HepG2 (cell line): ENCODE data around the gene GFPT1. TPM values are rescaled to one million over a fixed set of nuclear protein-coding genes. Genes with fewer than 3 reads are reported as not detected.

ENCODE experiments used
- CBX5 ChIP-seq: sonication (generic); formaldehyde crosslinking; IDR thresholded peaks from 2 replicates; pipeline ENCODE4 v1.4.0; 2020; ENCODE audit warnings: missing genetic modification reagents, borderline replicate concordance
- CENPT ChIP-seq: sonication (generic); formaldehyde crosslinking; IDR thresholded peaks from 2 replicates; pipeline ENCODE4 v1.8.0; 2022; ENCODE audit warnings: low read depth, mild to moderate bottlenecking, moderate library complexity, missing genetic modification reagents
- CHD4 ChIP-seq: fragments of 200-600 bp; sonication (generic); IDR thresholded peaks from 2 replicates; pipeline ENCODE4 v1.7.0; 2017; ENCODE audit warnings: mild to moderate bottlenecking, low read length, borderline replicate concordance
- FOXM1 ChIP-seq: sonication (generic); formaldehyde crosslinking; IDR thresholded peaks from 2 replicates; pipeline ENCODE4 v1.5.0; 2020; ENCODE audit warnings: missing genetic modification reagents
- ISX ChIP-seq: sonication (generic); formaldehyde crosslinking; conservative IDR thresholded peaks from 2 replicates; pipeline ENCODE4 v1.5.0; 2020; ENCODE audit warnings: missing genetic modification reagents
- MEF2D ChIP-seq: sonication (generic); formaldehyde crosslinking; IDR thresholded peaks from 2 replicates; pipeline ENCODE4 v1.5.1; 2020; ENCODE audit warnings: mild to moderate bottlenecking, missing genetic modification reagents
- PHF20 ChIP-seq: sonication (generic); formaldehyde crosslinking; IDR thresholded peaks from 2 replicates; pipeline ENCODE4 v1.5.0; 2020; ENCODE audit warnings: mild to moderate bottlenecking, missing genetic modification reagents
- POGZ ChIP-seq: sonication (generic); formaldehyde crosslinking; IDR thresholded peaks from 2 replicates; pipeline ENCODE4 v1.4.0; 2020; ENCODE audit warnings: mild to moderate bottlenecking, missing genetic modification reagents
- REL ChIP-seq: sonication (generic); formaldehyde crosslinking; conservative IDR thresholded peaks from 2 replicates; pipeline ENCODE4 v1.8.0; 2022; ENCODE audit warnings: mild to moderate bottlenecking, missing genetic modification reagents, moderate library complexity
- ZNF33A ChIP-seq: sonication (generic); formaldehyde crosslinking; IDR thresholded peaks from 2 replicates; pipeline ENCODE4 v1.5.1; 2020; ENCODE audit warnings: missing genetic modification reagents, mild to moderate bottlenecking, moderate library complexity, borderline replicate concordance
- ZNF720 ChIP-seq: sonication (generic); formaldehyde crosslinking; IDR thresholded peaks from 2 replicates; pipeline ENCODE4 v1.4.0; 2020; ENCODE audit warnings: missing genetic modification reagents
- ZNF773 ChIP-seq: sonication (generic); formaldehyde crosslinking; IDR thresholded peaks from 2 replicates; pipeline ENCODE4 v1.4.0; 2020; ENCODE audit warnings: missing genetic modification reagents, borderline replicate concordance
- polyA plus RNA-seq, 8 experiments: library from polyadenylated mRNA; depleted of rRNA in 3 of 8; stranded (reverse) in 7 of 8; unstranded in 1 of 8; fragments of >200 nt; fragmentation: Illumina TruSeq in 4 of 8; extraction: Trizol in 4 of 8; gene quantifications; 2 replicates each; pipeline versions ENCODE4 v1.2.1 to v1.2.3, GENCODE V29; 2011 to 2016; ENCODE audit warnings: low read depth in 4 of 8, missing spikeins in 1 of 8, mixed read lengths in 1 of 8; ENCODE audit not compliant: insufficient read depth in 1 of 8
- total RNA-seq, 5 experiments: library from RNA; depleted of rRNA; stranded (reverse); fragments of >200 nt; fragmentation: Illumina TruSeq; extraction: Trizol; gene quantifications; 2 replicates each; pipeline ENCODE4 v1.2.3, GENCODE V29; 2016; ENCODE audit warnings: low read depth in 1 of 5
- TF ChIP-seq, protein P1 (sequence below): sonication (generic); formaldehyde crosslinking; IDR thresholded peaks from 2 replicates; pipeline ENCODE4 v1.4.0; 2020; ENCODE audit warnings: mild to moderate bottlenecking, low read depth, missing genetic modification reagents
- TF ChIP-seq, protein P2 (sequence below): sonication (generic); formaldehyde crosslinking; IDR thresholded peaks from 2 replicates; pipeline ENCODE4 v1.8.1; 2022; ENCODE audit warnings: mild to moderate bottlenecking, missing genetic modification reagents
- TF ChIP-seq, protein P3 (sequence below): sonication (generic); formaldehyde crosslinking; IDR thresholded peaks from 2 replicates; pipeline ENCODE4 v1.4.0; 2020; ENCODE audit warnings: missing genetic modification reagents
- TF ChIP-seq, protein P4 (sequence below): sonication (generic); formaldehyde crosslinking; conservative IDR thresholded peaks from 2 replicates; pipeline ENCODE4 v1.4.0; 2020; ENCODE audit warnings: missing genetic modification reagents
- TF ChIP-seq, protein P5 (sequence below): sonication (generic); formaldehyde crosslinking; IDR thresholded peaks from 2 replicates; pipeline ENCODE4 v1.4.0; 2020; ENCODE audit warnings: mild to moderate bottlenecking, missing genetic modification reagents
- TF ChIP-seq, protein P6 (sequence below): sonication (generic); formaldehyde crosslinking; IDR thresholded peaks from 2 replicates; pipeline ENCODE4 v1.8.0; 2022; ENCODE audit warnings: missing genetic modification reagents, mild to moderate bottlenecking, borderline replicate concordance

GFPT1 gene
- total and polyA plus RNA-seq, 2 of the 13 experiments (the other 11 are each of a cell fraction or from before 2014, with no cell fraction given) = 24.0 to 84.9 TPM

DNA sequence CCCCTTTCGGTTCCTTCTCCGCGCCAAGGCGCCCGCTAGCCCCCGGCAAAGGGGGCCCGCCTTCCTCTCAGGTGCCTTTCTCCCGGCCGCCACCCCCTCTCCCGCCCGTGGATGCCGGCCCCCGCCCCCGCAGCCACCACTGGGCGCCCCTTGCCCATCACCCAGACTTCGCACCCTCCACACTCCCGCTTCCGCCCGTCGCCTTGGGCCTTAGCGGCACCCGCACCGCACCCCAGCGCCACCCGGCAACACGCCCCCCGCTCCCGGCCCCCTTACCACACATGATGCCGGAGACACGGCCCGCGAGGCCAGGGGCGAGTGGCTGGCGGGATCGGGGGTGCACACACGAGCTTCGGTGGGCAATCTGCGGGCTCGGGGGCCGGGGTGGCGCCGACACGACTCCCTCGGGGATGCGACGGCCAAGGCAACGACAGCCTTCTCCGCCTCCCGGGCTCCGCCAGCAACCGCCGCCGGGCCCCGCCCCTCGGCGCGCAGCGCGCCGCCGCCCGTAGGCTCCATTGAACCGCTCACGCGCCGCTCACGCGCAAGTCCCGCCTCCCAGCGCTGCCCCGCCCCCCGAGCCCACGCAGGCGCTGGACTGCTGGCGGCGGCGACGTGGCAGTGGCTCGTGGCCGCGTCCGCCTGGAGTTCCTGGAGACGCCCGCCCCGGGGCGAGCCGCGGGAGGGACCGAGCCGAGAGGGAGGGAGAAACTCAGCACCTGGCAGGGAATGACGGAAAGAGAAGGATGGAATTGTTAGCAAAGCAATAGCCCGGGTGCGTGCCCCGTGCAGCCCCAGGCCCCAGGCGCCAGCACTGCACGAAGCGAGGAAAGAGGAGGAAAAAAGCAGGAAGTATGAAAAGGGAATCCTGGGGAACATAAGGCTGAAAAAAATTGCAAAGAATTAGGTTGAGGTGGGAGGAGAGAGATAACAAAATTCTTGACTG lies at the start of gene GFPT1 (continued):
- TF ChIP-seq, protein P1, sequence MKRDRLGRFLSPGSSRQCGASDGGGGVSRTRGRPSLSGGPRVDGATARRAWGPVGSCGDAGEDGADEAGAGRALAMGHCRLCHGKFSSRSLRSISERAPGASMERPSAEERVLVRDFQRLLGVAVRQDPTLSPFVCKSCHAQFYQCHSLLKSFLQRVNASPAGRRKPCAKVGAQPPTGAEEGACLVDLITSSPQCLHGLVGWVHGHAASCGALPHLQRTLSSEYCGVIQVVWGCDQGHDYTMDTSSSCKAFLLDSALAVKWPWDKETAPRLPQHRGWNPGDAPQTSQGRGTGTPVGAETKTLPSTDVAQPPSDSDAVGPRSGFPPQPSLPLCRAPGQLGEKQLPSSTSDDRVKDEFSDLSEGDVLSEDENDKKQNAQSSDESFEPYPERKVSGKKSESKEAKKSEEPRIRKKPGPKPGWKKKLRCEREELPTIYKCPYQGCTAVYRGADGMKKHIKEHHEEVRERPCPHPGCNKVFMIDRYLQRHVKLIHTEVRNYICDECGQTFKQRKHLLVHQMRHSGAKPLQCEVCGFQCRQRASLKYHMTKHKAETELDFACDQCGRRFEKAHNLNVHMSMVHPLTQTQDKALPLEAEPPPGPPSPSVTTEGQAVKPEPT (CRISPR knock-in tag) = peak; percentile 86
- TF ChIP-seq FOXM1 (CRISPR knock-in tag) (peak; percentile 58; the same call in 1 of the 2 replicates), PHF20 (CRISPR knock-in tag) (peak; percentile 67), ISX (CRISPR knock-in tag) (no peak), MEF2D (CRISPR knock-in tag) (peak; percentile 54; the same call in 1 of the 2 replicates), CBX5 (CRISPR knock-in tag) (peak; percentile 17; the same call in 1 of the 2 replicates), ZNF720 (CRISPR knock-in tag) (no peak), CHD4 (no peak), POGZ (peak; percentile 57), ZNF33A (CRISPR knock-in tag) (0 out of 2 replicates have a peak, but pooled peaks have one; percentile 46), ZNF773 (CRISPR knock-in tag) (peak; percentile 93; the same call in 1 of the 2 replicates), REL (peak; percentile 93), CENPT (CRISPR knock-in tag) (no peak)
- TF ChIP-seq, protein P2, sequence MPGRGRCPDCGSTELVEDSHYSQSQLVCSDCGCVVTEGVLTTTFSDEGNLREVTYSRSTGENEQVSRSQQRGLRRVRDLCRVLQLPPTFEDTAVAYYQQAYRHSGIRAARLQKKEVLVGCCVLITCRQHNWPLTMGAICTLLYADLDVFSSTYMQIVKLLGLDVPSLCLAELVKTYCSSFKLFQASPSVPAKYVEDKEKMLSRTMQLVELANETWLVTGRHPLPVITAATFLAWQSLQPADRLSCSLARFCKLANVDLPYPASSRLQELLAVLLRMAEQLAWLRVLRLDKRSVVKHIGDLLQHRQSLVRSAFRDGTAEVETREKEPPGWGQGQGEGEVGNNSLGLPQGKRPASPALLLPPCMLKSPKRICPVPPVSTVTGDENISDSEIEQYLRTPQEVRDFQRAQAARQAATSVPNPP (CRISPR knock-in tag) = peak; percentile 92
- TF ChIP-seq, protein P3, sequence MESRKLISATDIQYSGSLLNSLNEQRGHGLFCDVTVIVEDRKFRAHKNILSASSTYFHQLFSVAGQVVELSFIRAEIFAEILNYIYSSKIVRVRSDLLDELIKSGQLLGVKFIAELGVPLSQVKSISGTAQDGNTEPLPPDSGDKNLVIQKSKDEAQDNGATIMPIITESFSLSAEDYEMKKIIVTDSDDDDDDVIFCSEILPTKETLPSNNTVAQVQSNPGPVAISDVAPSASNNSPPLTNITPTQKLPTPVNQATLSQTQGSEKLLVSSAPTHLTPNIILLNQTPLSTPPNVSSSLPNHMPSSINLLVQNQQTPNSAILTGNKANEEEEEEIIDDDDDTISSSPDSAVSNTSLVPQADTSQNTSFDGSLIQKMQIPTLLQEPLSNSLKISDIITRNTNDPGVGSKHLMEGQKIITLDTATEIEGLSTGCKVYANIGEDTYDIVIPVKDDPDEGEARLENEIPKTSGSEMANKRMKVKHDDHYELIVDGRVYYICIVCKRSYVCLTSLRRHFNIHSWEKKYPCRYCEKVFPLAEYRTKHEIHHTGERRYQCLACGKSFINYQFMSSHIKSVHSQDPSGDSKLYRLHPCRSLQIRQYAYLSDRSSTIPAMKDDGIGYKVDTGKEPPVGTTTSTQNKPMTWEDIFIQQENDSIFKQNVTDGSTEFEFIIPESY (CRISPR knock-in tag) = no peak
- TF ChIP-seq, protein P4, sequence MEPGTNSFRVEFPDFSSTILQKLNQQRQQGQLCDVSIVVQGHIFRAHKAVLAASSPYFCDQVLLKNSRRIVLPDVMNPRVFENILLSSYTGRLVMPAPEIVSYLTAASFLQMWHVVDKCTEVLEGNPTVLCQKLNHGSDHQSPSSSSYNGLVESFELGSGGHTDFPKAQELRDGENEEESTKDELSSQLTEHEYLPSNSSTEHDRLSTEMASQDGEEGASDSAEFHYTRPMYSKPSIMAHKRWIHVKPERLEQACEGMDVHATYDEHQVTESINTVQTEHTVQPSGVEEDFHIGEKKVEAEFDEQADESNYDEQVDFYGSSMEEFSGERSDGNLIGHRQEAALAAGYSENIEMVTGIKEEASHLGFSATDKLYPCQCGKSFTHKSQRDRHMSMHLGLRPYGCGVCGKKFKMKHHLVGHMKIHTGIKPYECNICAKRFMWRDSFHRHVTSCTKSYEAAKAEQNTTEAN (CRISPR knock-in tag) = peak; percentile 85
- TF ChIP-seq, protein P5, sequence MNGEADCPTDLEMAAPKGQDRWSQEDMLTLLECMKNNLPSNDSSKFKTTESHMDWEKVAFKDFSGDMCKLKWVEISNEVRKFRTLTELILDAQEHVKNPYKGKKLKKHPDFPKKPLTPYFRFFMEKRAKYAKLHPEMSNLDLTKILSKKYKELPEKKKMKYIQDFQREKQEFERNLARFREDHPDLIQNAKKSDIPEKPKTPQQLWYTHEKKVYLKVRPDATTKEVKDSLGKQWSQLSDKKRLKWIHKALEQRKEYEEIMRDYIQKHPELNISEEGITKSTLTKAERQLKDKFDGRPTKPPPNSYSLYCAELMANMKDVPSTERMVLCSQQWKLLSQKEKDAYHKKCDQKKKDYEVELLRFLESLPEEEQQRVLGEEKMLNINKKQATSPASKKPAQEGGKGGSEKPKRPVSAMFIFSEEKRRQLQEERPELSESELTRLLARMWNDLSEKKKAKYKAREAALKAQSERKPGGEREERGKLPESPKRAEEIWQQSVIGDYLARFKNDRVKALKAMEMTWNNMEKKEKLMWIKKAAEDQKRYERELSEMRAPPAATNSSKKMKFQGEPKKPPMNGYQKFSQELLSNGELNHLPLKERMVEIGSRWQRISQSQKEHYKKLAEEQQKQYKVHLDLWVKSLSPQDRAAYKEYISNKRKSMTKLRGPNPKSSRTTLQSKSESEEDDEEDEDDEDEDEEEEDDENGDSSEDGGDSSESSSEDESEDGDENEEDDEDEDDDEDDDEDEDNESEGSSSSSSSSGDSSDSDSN (CRISPR knock-in tag) = peak; percentile 84
- TF ChIP-seq, protein P6, sequence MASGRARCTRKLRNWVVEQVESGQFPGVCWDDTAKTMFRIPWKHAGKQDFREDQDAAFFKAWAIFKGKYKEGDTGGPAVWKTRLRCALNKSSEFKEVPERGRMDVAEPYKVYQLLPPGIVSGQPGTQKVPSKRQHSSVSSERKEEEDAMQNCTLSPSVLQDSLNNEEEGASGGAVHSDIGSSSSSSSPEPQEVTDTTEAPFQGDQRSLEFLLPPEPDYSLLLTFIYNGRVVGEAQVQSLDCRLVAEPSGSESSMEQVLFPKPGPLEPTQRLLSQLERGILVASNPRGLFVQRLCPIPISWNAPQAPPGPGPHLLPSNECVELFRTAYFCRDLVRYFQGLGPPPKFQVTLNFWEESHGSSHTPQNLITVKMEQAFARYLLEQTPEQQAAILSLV (CRISPR knock-in tag) = peak; percentile 99; the same call in 1 of the 2 replicates
